ENCODE measurements around the gene SGO2.

Gene SGO2, protein sequence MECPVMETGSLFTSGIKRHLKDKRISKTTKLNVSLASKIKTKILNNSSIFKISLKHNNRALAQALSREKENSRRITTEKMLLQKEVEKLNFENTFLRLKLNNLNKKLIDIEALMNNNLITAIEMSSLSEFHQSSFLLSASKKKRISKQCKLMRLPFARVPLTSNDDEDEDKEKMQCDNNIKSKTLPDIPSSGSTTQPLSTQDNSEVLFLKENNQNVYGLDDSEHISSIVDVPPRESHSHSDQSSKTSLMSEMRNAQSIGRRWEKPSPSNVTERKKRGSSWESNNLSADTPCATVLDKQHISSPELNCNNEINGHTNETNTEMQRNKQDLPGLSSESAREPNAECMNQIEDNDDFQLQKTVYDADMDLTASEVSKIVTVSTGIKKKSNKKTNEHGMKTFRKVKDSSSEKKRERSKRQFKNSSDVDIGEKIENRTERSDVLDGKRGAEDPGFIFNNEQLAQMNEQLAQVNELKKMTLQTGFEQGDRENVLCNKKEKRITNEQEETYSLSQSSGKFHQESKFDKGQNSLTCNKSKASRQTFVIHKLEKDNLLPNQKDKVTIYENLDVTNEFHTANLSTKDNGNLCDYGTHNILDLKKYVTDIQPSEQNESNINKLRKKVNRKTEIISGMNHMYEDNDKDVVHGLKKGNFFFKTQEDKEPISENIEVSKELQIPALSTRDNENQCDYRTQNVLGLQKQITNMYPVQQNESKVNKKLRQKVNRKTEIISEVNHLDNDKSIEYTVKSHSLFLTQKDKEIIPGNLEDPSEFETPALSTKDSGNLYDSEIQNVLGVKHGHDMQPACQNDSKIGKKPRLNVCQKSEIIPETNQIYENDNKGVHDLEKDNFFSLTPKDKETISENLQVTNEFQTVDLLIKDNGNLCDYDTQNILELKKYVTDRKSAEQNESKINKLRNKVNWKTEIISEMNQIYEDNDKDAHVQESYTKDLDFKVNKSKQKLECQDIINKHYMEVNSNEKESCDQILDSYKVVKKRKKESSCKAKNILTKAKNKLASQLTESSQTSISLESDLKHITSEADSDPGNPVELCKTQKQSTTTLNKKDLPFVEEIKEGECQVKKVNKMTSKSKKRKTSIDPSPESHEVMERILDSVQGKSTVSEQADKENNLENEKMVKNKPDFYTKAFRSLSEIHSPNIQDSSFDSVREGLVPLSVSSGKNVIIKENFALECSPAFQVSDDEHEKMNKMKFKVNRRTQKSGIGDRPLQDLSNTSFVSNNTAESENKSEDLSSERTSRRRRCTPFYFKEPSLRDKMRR

DNA sequence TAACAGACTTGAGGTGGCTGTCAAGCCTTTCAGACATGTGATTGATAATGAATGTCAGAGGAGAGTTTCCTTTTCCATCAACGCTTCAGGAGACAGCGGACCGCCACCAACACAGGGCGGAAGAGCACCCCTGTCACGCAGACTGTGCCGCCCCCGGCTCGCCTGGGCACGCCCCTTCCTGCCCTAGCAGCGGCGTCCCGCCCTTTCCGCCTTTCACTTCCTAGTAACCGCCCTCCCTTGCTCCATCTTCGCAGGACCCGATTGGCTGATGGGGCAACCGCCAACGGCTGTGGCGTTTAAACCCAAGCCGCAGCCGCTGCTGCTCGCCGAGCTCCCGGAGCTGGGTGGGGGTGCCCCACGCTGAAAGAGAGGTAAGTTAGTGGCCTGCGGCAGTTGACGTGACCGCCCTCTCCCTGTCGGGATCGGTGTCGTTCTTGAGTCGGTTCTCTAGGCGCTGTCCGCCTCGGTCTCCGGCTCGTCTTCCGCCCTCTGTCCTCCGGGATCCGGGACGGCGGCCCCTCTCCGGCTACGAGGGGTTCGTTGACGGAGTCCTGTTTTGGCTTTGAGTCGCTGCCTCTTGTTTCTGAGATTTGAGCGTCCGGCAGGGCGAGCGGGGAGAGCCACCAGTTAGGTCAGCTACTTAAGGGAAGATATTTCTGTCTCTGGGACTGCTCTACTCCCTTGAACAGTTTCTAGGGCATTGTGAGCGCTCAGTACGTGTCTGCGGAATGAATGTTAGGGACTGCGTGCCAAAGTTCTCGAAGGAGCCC, at the start of gene SGO2:
SGO2 (plus strand) TSS at position 326 of the 770 bp plus-strand sequence. CDS start 6,769 bp downstream, outside the sequence.
- peak; percentile 93 to 94 for DNase-seq (ENCODE audit: low read depth in 2 of 2)

DNA sequence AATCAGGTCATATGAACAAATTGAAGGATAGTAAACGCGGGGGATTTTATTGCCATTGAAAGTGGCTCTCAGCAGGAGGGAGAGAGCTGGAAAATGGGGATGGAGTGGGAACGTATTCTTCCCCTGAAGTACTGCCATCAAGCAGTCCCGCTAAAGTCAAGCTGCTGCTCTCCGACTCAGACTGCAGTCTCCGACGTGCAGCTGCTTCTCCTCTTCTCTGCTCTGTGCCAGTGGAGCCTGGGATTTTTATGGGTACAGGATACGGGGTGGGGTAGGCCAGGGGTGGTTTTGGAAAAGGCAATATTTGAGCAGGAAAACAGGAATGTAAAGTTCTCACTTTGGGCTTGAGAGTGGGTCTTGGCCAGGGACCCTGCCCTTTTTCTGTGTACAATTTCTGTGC, 49.2 kb upstream of the SGO2 start:
- DNase-seq (ENCODE audit: low read depth in 2 of 2): no peak

DNA sequence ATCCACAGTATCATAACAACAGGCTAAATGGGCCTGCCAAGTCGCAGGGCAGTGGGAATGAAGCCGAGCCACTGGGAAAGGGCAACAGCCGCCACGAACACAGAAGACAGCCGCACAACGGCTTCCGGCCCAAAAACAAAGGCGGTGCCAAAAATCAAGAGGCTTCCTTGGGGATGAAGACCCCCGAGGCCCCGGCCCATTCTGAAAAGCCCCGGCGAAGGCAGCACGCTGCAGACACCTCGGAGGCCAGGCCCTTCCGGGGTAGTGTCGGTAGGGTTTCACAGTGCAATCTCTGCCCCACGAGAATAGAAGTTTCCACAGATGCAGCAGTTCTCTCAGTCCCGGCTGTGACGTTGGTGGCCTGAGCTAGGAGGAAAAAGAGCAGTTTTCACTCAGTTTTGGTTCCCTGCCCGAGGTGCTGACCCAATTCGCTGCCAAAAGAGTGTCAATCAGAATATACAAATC, 48.3 kb upstream of the SGO2 start:
- no peak for DNase-seq (ENCODE audit: low read depth in 2 of 2)

DNA sequence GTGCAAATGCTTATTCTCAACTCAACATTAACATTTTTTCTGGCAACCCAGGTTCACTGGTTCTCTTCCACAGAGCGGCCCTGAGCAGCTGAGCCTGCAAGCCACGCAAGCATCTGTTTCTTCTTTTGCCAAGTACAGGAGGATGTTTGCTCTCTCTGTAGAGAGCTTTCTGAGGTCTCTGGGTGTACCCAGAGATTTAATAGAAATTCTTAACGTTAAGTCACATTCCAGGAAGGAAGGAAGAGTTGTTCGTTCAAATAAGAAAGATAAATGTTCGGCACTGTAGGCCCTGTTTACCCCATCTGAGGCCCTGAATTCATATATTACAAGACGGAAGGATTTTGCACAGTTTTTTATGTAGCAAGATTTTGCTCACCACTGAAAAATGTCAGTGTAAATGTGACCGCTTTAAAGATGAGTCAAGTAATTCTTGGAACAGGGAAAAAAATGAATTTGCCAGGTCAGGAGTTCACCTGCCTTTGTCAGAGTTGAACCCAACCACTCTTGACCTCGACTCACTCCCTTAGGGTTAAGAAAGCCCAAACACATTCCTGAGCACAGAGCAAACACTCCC, 46.2 kb upstream of the SGO2 start:
- no peak for DNase-seq (ENCODE audit: low read depth in 2 of 2)

DNA sequence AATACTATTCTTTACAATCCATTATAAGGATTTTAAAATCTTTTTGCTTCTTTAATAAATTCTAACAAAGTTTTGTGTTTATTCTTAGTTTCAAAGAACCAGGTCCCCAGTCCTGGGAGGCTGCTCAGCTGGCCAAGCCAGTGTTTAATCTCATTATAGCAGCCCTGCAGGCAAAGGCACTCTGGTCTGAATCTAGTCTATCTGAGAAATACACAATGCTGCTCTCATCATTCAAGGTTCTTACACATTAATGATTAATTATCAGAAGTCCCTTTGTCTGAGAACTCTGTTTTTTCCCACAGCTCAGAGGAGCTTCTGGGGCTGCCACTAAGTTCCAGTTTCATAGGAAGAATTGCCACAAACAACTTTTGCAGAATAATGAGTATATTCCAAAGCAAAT, 43.8 kb upstream of the SGO2 start:
- DNase-seq (ENCODE audit: low read depth in 2 of 2): no peak

DNA sequence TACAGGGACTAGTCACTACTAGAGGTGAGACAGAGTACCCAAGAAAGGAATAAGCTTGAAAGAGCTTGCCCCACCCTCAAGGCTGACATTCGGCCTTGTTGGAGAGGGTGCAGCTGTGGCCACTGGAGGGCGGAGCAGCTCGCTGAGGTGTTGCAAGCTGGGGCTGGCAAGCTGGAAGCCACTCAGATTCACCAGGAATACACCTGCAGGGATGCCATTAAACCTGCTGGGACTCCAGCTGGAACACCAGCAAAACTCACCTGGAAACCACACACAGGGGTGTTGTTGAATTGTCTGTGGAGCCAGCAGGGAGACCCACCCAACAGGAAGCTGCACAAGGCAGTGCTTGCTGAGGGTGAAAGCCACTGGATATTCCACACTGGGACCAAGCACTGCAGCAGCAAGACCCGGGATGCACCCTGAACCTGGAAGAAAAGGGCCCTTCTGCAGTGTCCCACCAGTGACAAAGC, 42.2 kb upstream of the SGO2 start:
- no peak for DNase-seq (ENCODE audit: low read depth in 2 of 2)

DNA sequence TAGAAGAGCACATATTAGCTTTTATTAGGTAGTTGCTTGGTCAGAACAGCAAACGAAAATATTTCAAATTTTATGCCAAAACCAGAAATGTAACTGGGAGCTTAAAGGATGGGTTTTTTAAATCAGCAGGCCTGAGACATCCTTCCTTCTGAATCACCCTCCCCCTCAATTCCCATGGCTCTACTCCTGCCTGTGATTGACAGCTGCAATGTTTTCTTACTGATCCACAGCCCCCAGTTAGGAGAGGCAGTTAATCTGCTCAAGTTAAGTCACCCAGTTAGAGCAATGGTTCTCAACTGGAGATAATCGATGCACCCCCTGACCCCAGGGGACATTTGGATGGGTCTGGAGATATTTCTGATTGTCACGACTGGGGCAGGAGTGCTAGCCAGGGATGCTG, 41.1 kb upstream of the SGO2 start:
- DNase-seq (ENCODE audit: low read depth in 2 of 2): no peak

DNA sequence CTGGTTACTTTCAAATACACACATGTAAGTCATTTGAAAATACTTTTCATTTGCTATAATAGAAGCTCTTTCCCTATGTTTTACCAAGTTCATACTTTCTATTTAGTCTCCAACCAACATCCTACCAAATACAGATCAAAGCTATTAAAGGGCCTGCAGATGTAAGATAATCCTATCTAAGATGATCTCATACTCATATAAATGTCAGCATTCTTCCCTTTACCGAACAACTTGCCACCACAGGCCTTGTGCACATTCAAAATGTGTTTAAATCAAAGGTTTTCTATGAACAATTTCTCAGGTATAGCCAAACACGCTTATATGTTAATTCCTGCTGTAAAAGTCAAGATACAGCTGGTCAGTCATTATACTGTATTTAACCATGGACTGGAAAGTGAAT, 39.5 kb upstream of the SGO2 start:
- no peak for DNase-seq (ENCODE audit: low read depth in 2 of 2)

DNA sequence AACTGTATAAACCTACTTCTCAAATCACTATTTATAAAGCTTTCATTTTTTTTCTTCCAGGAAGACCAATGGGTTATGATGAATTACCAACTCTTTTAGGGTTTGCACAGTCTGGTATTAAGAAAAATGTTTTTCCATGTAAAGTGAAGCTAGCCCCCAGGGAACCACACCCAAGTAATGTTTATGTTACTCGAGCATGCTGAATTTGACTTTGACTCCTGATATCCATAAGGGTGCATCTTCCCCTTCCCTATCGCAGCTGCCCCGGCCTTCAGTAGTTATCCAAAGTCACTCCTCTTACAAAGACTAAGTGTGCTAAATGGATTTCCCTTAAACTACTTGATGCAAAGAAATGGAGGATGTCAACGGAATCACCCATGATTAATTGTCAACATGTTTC, 37.8 kb upstream of the SGO2 start:
- no peak for DNase-seq (ENCODE audit: low read depth in 2 of 2)

DNA sequence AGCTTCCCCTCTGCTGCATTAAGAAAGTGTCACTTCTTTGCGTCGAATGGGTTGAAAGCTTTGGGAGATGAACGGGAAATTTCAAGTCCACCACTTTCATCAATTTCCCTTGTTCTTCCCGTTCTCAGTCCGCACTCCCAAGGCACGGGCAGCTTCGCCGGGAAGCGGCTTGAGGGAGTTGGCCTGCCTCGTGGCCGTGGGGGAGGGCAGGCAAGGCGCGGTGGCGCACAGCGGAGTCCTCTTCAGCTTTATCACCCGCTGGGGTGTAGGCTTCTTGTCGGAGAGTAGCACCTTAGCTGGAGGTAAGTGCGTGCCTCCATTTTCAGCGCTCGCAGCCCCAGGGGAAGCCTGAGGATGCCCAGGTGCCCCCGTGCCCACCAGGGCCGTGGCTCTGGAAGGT, 36.0 kb upstream of the SGO2 start:
- no peak for DNase-seq (ENCODE audit: low read depth in 2 of 2)

DNA sequence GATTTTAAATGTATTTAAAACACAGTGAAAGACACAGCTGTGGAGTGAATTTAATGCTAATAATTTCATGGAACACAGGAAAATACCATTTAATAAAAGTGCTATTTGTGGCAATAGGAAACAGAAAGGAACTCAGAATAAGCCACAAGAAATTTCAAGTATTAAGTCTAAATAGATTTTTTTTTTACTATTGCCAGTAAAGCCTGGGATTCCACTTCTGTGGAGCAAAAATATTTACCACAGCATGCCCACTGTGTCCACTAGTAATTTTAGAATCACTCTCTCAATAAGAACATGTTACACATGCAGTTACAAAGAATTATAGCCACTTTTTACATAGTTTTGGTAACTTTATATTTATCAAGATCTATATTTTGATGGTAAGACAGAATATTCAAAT, 33.4 kb upstream of the SGO2 start:
- DNase-seq (ENCODE audit: low read depth in 2 of 2): no peak

DNA sequence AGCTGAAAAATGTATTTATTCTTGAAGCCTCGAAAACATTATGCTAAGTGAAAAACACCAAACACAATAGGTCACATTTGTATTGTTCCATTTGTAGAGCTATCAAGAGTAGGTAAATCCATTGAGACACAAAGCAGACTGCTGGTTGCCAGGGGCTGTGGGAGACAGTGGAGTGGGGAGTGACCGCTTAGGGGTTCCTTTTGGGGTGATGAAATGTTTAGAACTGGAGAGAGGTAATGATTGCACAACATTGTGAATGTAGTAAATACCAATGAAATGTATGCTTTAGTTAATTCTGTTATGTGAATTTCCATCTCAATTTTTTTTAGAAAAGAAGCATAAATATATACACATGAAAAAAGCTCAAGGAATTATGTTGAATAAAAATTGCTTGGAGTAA, 32.0 kb upstream of the SGO2 start:
- DNase-seq (ENCODE audit: low read depth in 2 of 2): no peak

DNA sequence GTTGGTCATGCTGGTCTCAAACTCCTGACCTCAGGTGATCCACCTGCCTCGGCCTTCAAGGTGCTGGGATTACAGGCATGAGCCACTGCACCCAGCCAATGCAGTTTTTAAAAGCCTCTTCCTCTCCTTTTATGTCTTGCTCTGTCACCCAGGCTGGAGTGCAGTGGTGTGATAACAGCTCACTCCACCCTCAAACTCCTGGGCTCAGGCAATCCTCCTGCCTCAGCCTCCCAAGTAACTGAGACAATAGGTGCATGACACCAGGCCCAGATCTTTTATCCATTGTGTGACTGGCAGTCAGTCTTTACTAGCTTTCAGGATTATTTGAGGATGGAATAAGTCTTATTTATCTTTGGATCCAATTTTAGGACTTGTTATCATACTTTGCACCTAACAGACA, 29.3 kb upstream of the SGO2 start:
- DNase-seq (ENCODE audit: low read depth in 2 of 2): no peak

DNA sequence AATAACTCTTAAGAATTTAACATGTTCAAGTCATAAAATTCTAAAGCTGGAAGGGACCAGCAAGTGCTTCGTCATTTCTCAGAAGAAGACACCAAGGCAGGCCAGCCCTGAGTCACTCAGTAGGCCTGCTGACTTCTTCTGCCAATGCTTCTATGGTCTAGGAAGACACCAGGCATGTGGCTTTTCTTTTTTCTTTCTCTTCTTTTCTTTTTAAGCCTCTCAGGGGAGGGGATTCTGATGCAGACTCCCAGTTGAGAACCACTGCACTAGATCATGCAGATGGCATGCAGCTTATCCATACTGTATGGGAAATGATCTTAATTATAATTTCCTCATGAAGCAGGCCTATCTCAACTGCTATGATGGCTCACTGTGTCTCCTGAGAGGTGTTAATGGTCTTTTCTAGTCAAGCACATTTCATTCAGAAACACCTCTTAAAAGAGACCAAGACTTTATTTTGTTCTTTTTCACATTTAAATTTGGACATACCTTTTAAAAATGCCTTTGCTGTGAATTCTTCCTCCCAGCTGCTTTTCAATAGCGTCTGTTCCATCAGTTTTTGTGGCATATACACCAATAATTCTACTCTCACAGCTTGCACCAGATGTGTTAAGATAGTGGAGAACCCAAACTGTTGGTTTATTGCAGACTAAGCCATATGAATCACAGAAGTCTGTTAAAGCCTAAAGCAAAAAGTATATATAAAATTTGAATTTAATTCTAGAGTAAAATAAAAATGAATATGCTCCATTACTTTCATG, 27.4 kb upstream of the SGO2 start:
- no peak for DNase-seq (ENCODE audit: low read depth in 2 of 2)

DNA sequence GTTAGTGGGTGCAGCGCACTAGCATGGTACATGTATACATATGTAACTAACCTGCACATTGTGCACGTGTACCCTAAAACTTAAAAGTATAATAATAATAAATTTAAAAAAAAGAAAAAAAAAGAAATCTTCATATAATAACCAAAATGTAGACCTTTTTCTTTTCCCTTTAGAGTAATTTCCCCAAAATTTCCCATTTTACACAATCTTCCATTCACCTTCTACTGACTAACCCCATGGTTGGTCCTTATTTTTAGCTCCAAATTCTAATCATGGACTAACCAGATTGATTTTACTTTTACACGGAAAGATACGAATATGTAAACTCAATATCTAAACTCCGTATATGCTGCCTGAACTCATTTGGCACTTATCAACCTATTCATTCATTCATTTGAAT, 23.8 kb upstream of the SGO2 start:
- DNase-seq (ENCODE audit: low read depth in 2 of 2): no peak

DNA sequence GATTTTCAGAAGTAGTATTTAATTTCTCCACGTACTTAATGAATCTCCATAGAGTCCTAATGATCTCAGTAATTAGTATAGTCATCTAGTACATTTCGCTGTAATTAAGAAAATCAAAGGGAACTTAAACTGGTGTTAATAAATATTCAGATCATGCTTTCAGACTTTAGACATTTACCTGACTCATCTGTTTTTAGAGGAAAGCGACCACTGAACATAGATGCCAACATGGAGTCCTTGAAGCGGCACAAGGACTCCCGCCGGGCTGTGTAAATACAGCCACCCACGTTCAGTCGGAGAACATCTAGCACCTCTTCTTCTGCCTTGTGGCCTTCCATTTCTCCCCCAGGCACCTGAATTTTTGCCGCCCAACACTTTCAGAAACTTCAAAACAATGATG, 19.3 kb upstream of the SGO2 start:
- DNase-seq (ENCODE audit: low read depth in 2 of 2): no peak

DNA sequence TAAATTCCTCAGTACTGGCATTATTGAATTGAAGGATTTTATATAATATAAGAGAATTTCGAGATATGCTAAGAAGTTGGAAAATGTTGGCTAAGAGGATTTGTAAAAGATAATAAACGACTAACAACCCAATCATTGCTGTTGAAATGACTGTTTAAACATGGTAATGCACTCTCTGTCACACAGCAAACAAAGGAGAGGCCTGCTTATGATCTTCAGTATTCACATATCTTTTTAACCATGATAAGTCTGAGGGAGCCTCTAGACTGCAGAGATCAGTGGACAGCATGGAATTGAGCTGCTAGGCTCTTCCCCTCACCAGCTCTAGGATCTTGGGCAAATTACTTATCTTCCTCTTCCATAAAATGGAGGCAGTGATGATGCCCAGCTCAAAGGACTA, 18.8 kb upstream of the SGO2 start:
- no peak for DNase-seq (ENCODE audit: low read depth in 2 of 2)

DNA sequence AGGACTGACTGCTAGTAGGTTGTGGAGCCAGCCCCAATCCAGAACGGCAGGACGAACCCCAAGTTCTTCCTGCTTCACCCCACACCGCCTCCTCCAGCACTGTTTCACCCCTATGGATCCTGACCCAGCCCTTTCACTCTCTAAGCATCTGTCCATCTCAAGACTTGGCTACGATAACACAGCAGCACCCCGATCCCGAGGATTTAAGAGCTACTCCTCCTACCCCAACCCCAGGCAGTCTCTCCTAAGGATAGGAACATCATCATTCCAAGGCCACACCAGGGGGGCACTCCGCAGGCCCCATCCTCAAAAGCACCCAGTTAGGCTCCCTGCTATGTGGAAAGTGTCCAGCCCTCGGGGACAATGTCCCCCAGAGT, 16.8 kb upstream of the SGO2 start:
- no peak for DNase-seq (ENCODE audit: low read depth in 2 of 2)

DNA sequence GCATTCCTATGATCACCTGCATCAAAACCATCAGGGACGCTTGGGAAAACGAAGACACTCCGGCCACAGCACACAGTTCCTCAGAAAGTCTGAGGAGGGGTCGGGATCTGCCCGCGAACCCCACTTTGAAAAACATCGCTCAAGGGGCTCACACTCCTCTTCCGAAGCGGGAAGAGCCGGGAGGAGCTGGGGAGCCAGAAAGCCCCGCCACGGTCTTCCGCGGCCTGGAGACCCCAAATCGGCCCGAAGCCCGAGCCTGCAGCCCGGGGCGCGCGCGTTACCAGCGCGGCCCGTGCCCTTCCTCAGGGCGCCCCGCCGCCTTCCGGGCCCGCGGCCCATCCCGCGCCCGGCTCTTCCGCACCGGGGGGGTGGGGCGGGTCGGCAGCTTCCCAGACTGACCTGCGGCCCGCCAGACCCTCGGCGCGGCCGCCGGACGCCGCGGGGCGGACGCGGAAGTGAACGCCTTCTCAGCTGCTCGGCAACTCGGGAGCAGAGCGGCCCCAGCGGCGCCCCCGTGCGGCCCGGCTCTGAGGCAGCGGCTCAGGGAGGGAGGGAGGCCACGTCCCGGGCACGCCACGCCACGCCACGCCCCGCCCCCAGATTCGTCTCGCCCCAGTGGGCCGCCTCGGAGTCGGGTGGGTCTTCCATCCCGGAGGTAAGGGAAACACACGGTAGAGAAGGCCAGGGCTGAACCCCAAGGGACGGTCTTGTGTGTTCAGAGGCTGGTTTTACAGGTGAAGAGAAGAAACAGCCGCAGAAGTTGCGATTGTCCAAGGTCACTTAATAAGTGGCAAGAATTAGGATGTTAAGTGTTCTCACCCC, 16.2 kb upstream of the SGO2 start, which contains the start of gene KCTD18:
KCTD18 (minus strand) TSS at position 457 of the 822 bp plus-strand sequence. CDS start 3,052 bp downstream, outside the sequence.
- DNase-seq (ENCODE audit: low read depth in 2 of 2): peak; percentile 86 to 89
